H1 (cell line): ENCODE results near the gene DSCAM. TPM values are rescaled to one million over a fixed set of nuclear protein-coding genes. Genes with fewer than 3 reads are reported as not detected.

Source experiments
- CTCF ChIA-PET: fragments of 300-600 bp; sonication (Branson Sonifier 250); formaldehyde crosslinking; loops from one replicate; lab custom pipeline; 2021; ENCODE audit not compliant: partially characterized antibody; lab: Charles Lee
- POLR2A ChIA-PET: fragments of 300-600 bp; sonication (Branson Sonifier 250); formaldehyde crosslinking; loops from one replicate; lab custom pipeline; 2021; ENCODE audit warnings: inconsistent platforms; ENCODE audit not compliant: partially characterized antibody; lab: Charles Lee
- DNase-seq, 2 experiments: peaks; one replicate each; pipeline versions ENCODE4 v3.0.0 to v3.0.0-alpha.2; 2010 to 2022; ENCODE audit warnings: low spot score in 2 of 2, low read depth in 1 of 2, mixed read lengths in 1 of 2
- FAIRE-seq: peaks from 2 replicates; lab custom pipeline; 2011; peaks lifted over from hg19 to GRCh38; lab: Jason Lieb, UNC
- H2AFZ ChIP-seq: 2 replicates; pipeline ENCODE4 v1.8.1; 2012; ENCODE audit warnings: low read length, inconsistent platforms
- H2AK5ac ChIP-seq: 2 replicates; pipeline ENCODE4 v1.6.1; 2013; ENCODE audit warnings: low read depth, low read length
- H2BK120ac ChIP-seq: replicated peaks from 2 replicates; pipeline ENCODE3; 2013; ENCODE audit warnings: low read depth, low read length, inconsistent platforms
- H2BK12ac ChIP-seq: 2 replicates; pipeline ENCODE4 v1.6.1; 2013; ENCODE audit warnings: low read depth, low read length
- H2BK15ac ChIP-seq: 2 replicates; pipeline ENCODE4 v1.6.1; 2013; ENCODE audit warnings: low read length
- H2BK20ac ChIP-seq: 2 replicates; pipeline ENCODE4 v1.6.1; 2013; ENCODE audit warnings: low read length
- H2BK5ac ChIP-seq: 2 replicates; pipeline ENCODE4 v1.6.1; 2013; ENCODE audit warnings: low read depth, low read length
- H3K14ac ChIP-seq: 2 replicates; pipeline ENCODE4 v1.6.1; 2013; ENCODE audit warnings: inconsistent platforms; ENCODE audit not compliant: insufficient read length
- H3K18ac ChIP-seq: 2 replicates; pipeline ENCODE4 v1.6.1; 2013; ENCODE audit warnings: low read length; ENCODE audit errors: extremely low read depth
- H3K23ac ChIP-seq: 2 replicates; pipeline ENCODE4 v1.6.1; 2013; ENCODE audit warnings: inconsistent platforms; ENCODE audit not compliant: insufficient read length
- H3K23me2 ChIP-seq: 2 replicates; pipeline ENCODE4 v1.6.1; 2013; ENCODE audit warnings: low read depth, low read length
- H3K27ac ChIP-seq: 2 replicates; pipeline ENCODE4 v1.6.1; 2011; ENCODE audit warnings: low read depth, low read length, inconsistent platforms
- H3K27me3 ChIP-seq, 4 experiments: replicated peaks in 1 of 4; 1 replicate in 1 of 4; 2 replicates in 3 of 4; pipeline versions ENCODE4 v1.6.1 to v1.8.1; 2011 to 2013; ENCODE audit warnings: low read length in 3 of 4, mild to moderate bottlenecking in 3 of 4, inconsistent platforms in 2 of 4, mixed read lengths in 2 of 4, moderate library complexity in 1 of 4; ENCODE audit not compliant: control insufficient read depth in 3 of 4, insufficient read depth in 3 of 4; ENCODE audit errors: extremely low read depth in 1 of 4
- H3K36me3 ChIP-seq, 4 experiments: 2 replicates each; pipeline versions ENCODE4 v1.6.1 to v1.8.1; 2011 to 2013; ENCODE audit warnings: mild to moderate bottlenecking in 4 of 4, low read length in 3 of 4, moderate library complexity in 2 of 4, control low read depth in 1 of 4, inconsistent platforms in 1 of 4; ENCODE audit not compliant: insufficient read depth in 4 of 4, control insufficient read depth in 2 of 4
- H3K4ac ChIP-seq: replicated peaks from 2 replicates; pipeline ENCODE3; 2013; ENCODE audit warnings: low read length, low read depth, mixed read lengths, inconsistent platforms; ENCODE audit not compliant: insufficient read length
- H3K4me1 ChIP-seq, 4 experiments: replicated peaks in 1 of 4; 1 replicate in 1 of 4; 2 replicates in 3 of 4; pipeline versions ENCODE4 v1.6.1 to v1.8.1; 2011 to 2013; ENCODE audit warnings: low read length in 3 of 4, inconsistent platforms in 2 of 4, mixed read lengths in 1 of 4; ENCODE audit not compliant: insufficient read depth in 4 of 4, control insufficient read depth in 3 of 4
- H3K4me2 ChIP-seq, 2 experiments: 2 replicates each; pipeline versions ENCODE4 v1.6.1 to v1.8.1; 2011 to 2013; ENCODE audit warnings: low read depth in 2 of 2, low read length in 2 of 2, control low read depth in 1 of 2, inconsistent platforms in 1 of 2, mild to moderate bottlenecking in 1 of 2; ENCODE audit not compliant: insufficient read depth in 1 of 2
- H3K4me3 ChIP-seq, 4 experiments: fragments of 200-600, 300-600 bp in 1 of 4; sonication (generic), shearing (Covaris generic), sonication (Bioruptor Twin) in 1 of 4; 2 replicates each; pipeline versions ENCODE4 v1.5.1 to v1.8.1; 2011 to 2016; ENCODE audit warnings: low read length in 4 of 4, low read depth in 3 of 4, control low read depth in 2 of 4, inconsistent platforms in 2 of 4, mild to moderate bottlenecking in 2 of 4, mixed read lengths in 1 of 4, moderate library complexity in 1 of 4; ENCODE audit not compliant: insufficient read depth in 2 of 4; ENCODE audit errors: extremely low read depth in 1 of 4
- H3K56ac ChIP-seq: replicated peaks from 2 replicates; pipeline ENCODE3; 2013; ENCODE audit warnings: low read depth, mild to moderate bottlenecking, mixed read lengths, low read length, inconsistent platforms; ENCODE audit not compliant: insufficient read length
- H3K79me1 ChIP-seq: 2 replicates; pipeline ENCODE4 v1.6.1; 2013; ENCODE audit warnings: low read depth, low read length, control low read depth
- H3K79me2 ChIP-seq, 2 experiments: 2 replicates each; pipeline versions ENCODE4 v1.6.1 to v1.8.1; 2012 to 2013; ENCODE audit warnings: low read length in 2 of 2, mild to moderate bottlenecking in 2 of 2, inconsistent platforms in 1 of 2; ENCODE audit not compliant: insufficient read depth in 2 of 2, control insufficient read depth in 1 of 2
- H3K9ac ChIP-seq, 4 experiments: replicated peaks in 1 of 4; 1 replicate in 1 of 4; 2 replicates in 3 of 4; pipeline versions ENCODE4 v1.6.1 to v1.8.1; 2011 to 2013; ENCODE audit warnings: low read depth in 3 of 4, low read length in 3 of 4, control low read depth in 2 of 4, mild to moderate bottlenecking in 2 of 4, moderate library complexity in 2 of 4, inconsistent platforms in 1 of 4; ENCODE audit errors: extremely low read depth in 1 of 4
- H3K9me3 ChIP-seq, 2 experiments: 2 replicates each; pipeline versions ENCODE4 v1.6.1 to v1.8.1; 2012 to 2013; ENCODE audit warnings: mild to moderate bottlenecking in 2 of 2, moderate library complexity in 2 of 2, control low read depth in 1 of 2, inconsistent platforms in 1 of 2, low read depth in 1 of 2, low read length in 1 of 2, mixed read lengths in 1 of 2; ENCODE audit not compliant: insufficient read depth in 2 of 2
- H4K20me1 ChIP-seq, 2 experiments: replicated peaks in 1 of 2; 2 replicates each; pipeline versions ENCODE3 to v1.8.1; 2011 to 2013; ENCODE audit warnings: inconsistent platforms in 2 of 2, low read length in 2 of 2, mild to moderate bottlenecking in 1 of 2; ENCODE audit not compliant: insufficient read depth in 2 of 2, control insufficient read depth in 1 of 2
- H4K5ac ChIP-seq: 2 replicates; pipeline ENCODE4 v1.6.1; 2013; ENCODE audit warnings: low read length, low read depth, mixed read lengths, inconsistent platforms; ENCODE audit not compliant: insufficient read length
- H4K8ac ChIP-seq: 2 replicates; pipeline ENCODE4 v1.8.0; 2013; ENCODE audit warnings: mild to moderate bottlenecking, moderate library complexity, low read length, inconsistent platforms; ENCODE audit not compliant: insufficient read depth; ENCODE audit errors: extremely low read depth
- H4K91ac ChIP-seq: replicated peaks from 2 replicates; pipeline ENCODE3; 2013; ENCODE audit warnings: low read length, mixed read lengths, inconsistent platforms; ENCODE audit not compliant: insufficient read length
- BCL11A ChIP-seq, 2 experiments: IDR thresholded peaks; one replicate each; pipeline ENCODE4 v1.6.1; 2011; ENCODE audit warnings: low read depth in 2 of 2, low read length in 2 of 2, mild to moderate bottlenecking in 2 of 2
- SIX5 ChIP-seq: IDR thresholded peaks from 2 replicates; pipeline ENCODE4 v1.6.1; 2011; ENCODE audit warnings: mild to moderate bottlenecking, low read depth, low read length
- SP2 ChIP-seq: IDR thresholded peaks from 2 replicates; pipeline ENCODE4 v1.6.1; 2012; ENCODE audit warnings: mild to moderate bottlenecking, low read length, inconsistent platforms
- TAF7 ChIP-seq: optimal IDR thresholded peaks from 2 replicates; pipeline ENCODE3; 2011; ENCODE audit warnings: low read depth, mild to moderate bottlenecking, inconsistent platforms, low read length, moderate library complexity, borderline replicate concordance
- USF2 ChIP-seq: IDR thresholded peaks from 2 replicates; pipeline ENCODE4 v1.6.1; 2011; ENCODE audit warnings: low read length, improper control_type of control experiment
- WGBS, 2 experiments: shearing (Covaris generic) in 1 of 2; methylation state at CpG; one replicate each; pipeline versions ENCODE4 v1.1.6 to v1.1.7; 2013 to 2015; ENCODE audit warnings: low lambda C conversion rate in 2 of 2, mixed read lengths in 2 of 2, inconsistent platforms in 1 of 2, low coverage in 1 of 2, missing lambda C conversion rate in 1 of 2; ENCODE audit not compliant: insufficient replicate concordance in 2 of 2, insufficient coverage in 1 of 2, insufficient read length in 1 of 2; ENCODE audit errors: extremely low coverage in 1 of 2, missing lambda C conversion rate in 1 of 2; 5-methylcytosine and 5-hydroxymethylcytosine counted together
- polyA plus RNA-seq, 7 experiments: library from polyadenylated mRNA; depleted of rRNA in 3 of 7; stranded (reverse) in 5 of 7; unstranded in 2 of 7; fragments of >200 nt in 5 of 7; fragments of 200-250 nt in 2 of 7; gene quantifications; 1 replicate in 5 of 7; 2 replicates in 1 of 7; 4 replicates in 1 of 7; pipeline versions ENCODE4 v1.2.1 to v1.2.3, GENCODE V29; 2011 to 2013; ENCODE audit warnings: missing spikeins in 2 of 7, mixed read lengths in 2 of 7
- total RNA-seq: library from RNA; stranded (reverse); fragmentation: NEBNext Ultra II Directional; extraction: Animal tissue kit (Norgen Biotek cat#: 25700); gene quantifications from 2 replicates; pipeline ENCODE4 v1.2.1, GENCODE V29; 2021

DSCAM gene
- total and polyA plus RNA-seq, 2 of the 8 experiments (the other 6 are each of a cell fraction or from before 2014, with no cell fraction given): 0.02 to 0.15 TPM

GRCh38 chr21:40606341-40606740, 240.6 kb downstream of the DSCAM start:
- no peaks in the 10 kb centered on the region for H3K23me2 ChIP-seq
- no peaks in the 10 kb centered on the region for H3K36me3 ChIP-seq
- no peak overlapping the region for H4K5ac ChIP-seq
- H3K27ac ChIP-seq: no peak overlapping the region
- H3K27me3 ChIP-seq: no peaks in the 10 kb centered on the region
- no peak overlapping the region for H2BK5ac ChIP-seq
- H2AFZ ChIP-seq: no peak overlapping the region
- ChIA-PET POLR2A (no interaction called here), CTCF (interaction anchor here (0.5 kb wide), 1 partner anchor 1165 kb away, joined by 3 read pairs; no protein-coding TSS in a partner anchor)
- H3K79me1 ChIP-seq: no peaks in the 10 kb centered on the region
- no peak overlapping the region for H3K4me3 ChIP-seq
- no peak overlapping the region for H3K9ac ChIP-seq
- no peaks in the 10 kb centered on the region for H4K20me1 ChIP-seq
- no peak overlapping the region for H3K14ac ChIP-seq
- no peak overlapping the region for H2BK120ac ChIP-seq
- peaks cover 0 to 5% of the 10 kb centered on the region in 2 experiments; a peak in 2 of 4 replicates for H3K9me3 ChIP-seq
- H3K23ac ChIP-seq: no peak overlapping the region
- H2AK5ac ChIP-seq: no peak overlapping the region
- H2BK20ac ChIP-seq: no peak overlapping the region
- no peak overlapping the region for H3K18ac ChIP-seq
- no peaks in the 10 kb centered on the region for H3K4me1 ChIP-seq
- H3K56ac ChIP-seq: no peak overlapping the region
- DNase-seq (no peak), FAIRE-seq (no peak)
- H3K79me2 ChIP-seq: no peaks in the 10 kb centered on the region
- no peak overlapping the region for H3K4me2 ChIP-seq
- no peak overlapping the region for H4K91ac ChIP-seq
- no peak overlapping the region for H3K4ac ChIP-seq
- H2BK15ac ChIP-seq: no peak overlapping the region
- WGBS, 2 experiments: 80% methylated on average over 2 of the region's 2 CpGs; no CpG with 5 or more reads in 1 of the 2 experiments
- TF ChIP-seq SIX5: no peak
- no peak for TF ChIP-seq USF2
- no peak for TF ChIP-seq SP2
- no peak for TF ChIP-seq BCL11A (IDR thresholded peaks at IDR 0.05; ENCODE audit: low read depth in 2 of 2, low read length in 2 of 2)
- no peak for TF ChIP-seq TAF7
- H4K8ac ChIP-seq: no peak overlapping the region
- H2BK12ac ChIP-seq: no peak overlapping the region
